Measurements from ENCODE around the gene ELL2.

ELL2 gene

DNA sequence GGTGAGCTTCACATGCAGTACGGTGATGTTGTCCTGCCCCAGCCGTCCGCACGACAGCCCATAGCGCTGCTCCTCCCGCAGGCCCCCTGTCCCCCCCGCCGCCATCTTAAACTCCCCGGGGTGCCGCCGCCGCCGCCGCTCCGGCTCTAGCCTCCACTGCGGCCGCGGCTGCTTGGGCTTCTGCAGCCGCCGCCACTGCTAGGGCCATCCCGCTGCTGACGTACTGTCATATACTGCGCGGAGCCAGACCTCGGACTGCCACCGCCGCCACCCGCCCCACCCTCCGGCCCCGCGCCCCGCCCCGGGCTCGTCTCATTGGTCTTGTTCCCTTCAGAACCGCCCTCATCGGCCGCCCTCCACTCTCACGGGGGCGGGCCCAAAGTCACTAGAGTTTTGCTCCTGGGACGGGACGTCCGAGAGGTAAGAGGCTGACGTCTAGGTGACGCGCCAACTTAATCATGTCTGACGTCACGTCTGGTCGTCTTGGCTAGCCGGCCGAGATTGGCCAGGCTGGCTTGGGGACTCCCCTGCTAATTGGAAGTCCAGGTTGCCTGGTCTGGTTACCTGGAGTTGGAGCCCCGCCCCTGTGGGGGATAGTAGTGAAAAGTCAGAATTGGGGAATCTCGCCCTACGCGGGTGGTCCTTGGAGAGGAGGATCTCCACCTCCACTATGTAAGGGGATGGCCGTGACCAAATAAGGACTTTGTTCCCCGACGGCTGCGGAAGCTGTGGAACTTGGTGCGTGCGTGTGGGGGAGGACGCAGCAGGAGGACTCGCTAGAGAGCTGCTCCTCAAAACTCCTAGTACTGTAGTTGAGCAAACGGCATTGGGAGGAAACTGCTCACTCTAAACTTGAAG lies at the start of gene ELL2:
Gene ELL2, minus strand, starts transcription at position 235 of the 858 bp plus-strand sequence. Its CDS starts 130 bp downstream, at position 105.
- peak; percentile 90 to 94 (median 93) for DNase-seq (ENCODE audit: low read depth in 2 of 3, low spot score in 2 of 3)

GRCh38 chr5:96008987-96009647 lies 47.5 kb upstream of the ELL2 start:
- DNase-seq (ENCODE audit: low read depth in 2 of 3, low spot score in 2 of 3) = no peak

DNA sequence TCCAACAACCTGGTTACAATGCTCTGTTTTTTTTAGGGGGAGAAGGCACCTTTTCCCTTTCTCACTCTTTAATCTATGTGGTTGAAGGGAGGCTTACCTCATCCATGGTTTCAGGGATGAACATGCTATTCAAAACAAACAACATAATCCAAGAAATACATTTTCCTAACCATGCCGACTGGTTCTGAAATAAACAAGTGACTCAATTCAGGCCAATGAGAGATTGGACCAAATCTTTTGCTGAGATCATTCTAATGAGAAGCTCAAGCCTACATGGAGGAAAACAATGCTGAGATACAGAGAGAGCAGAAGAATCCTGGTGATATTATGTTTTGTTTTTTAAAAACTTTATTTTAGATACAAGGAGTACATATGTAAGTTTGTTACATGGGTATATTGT lies 46.8 kb upstream of the ELL2 start:
- DNase-seq (ENCODE audit: low read depth in 2 of 3, low spot score in 2 of 3) = no peak

GRCh38 chr5:96007051-96007450 lies 45.4 kb upstream of the ELL2 start:
- DNase-seq (ENCODE audit: low read depth in 2 of 3, low spot score in 2 of 3) = no peak

GRCh38 chr5:96006291-96006690 lies 44.6 kb upstream of the ELL2 start:
- no peak for DNase-seq (ENCODE audit: low read depth in 2 of 3, low spot score in 2 of 3)

DNA sequence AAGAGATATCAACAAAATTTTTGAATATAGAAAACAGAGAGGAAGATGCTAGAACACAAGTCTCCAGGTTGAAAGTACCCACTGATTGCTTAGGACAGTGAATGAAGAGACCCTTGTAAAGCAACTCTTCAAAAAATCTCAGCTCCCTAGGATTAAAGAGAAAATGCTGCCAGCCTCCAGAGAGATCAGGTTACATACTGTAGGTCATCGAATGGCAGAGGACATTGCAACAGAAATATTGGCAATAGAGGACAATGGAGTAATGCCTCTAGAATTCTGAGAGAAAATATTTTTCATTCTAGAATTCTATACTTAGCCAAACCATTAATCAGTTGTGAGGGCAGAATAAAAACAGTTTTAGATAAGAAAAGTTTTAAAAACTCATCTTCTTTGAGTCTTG lies 43.1 kb upstream of the ELL2 start:
- DNase-seq (ENCODE audit: low read depth in 2 of 3, low spot score in 2 of 3) = no peak

DNA sequence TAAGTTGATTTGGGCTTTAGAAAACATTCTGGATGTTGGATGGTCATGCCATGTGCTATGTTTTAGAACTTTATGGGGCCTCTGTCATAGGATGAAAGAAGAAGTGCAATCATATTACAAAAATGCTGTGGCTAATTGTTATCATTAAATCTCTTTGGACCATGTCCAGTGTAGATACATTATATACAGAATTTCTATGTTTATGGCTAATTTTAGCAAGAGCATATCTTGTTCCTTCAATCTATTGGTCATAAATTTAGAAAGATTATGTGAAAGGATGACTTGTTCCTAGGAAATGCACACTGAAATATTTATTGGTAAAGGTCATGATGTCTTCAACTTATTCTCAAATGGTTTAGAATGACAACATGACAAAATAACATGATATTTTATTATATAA lies 42.4 kb upstream of the ELL2 start:
- no peak for DNase-seq (ENCODE audit: low read depth in 2 of 3, low spot score in 2 of 3)

DNA sequence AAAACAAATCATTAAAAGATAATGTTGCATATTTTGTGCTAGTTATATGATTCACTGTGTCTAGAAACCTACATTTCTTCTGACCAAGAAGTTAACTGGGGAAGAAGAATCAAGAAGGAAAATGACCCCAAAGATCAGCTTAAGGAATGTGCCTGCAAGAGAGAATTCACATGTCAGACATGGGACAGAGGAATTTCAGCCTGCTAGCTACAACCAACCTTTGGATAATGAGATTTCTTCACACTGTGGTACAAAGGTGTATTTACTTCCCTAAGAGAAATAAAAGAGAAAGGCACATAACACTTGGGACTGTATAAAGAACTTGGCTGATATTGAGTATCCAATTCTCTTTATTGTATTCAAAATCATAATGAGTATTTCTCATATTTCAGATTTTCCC lies 39.6 kb upstream of the ELL2 start:
- no peak for DNase-seq (ENCODE audit: low read depth in 2 of 3, low spot score in 2 of 3)

GRCh38 chr5:96000308-96000707 lies 38.7 kb upstream of the ELL2 start:
- no peak for DNase-seq (ENCODE audit: low read depth in 2 of 3, low spot score in 2 of 3)

GRCh38 chr5:95996904-95997723 lies 35.5 kb upstream of the ELL2 start:
- no peak for DNase-seq (ENCODE audit: low read depth in 2 of 3, low spot score in 2 of 3)

- no peak for DNase-seq (ENCODE audit: low read depth in 2 of 3, low spot score in 2 of 3)
Observed at GRCh38 chr5:95995962-95996489, 34.4 kb upstream of the ELL2 start.

DNA sequence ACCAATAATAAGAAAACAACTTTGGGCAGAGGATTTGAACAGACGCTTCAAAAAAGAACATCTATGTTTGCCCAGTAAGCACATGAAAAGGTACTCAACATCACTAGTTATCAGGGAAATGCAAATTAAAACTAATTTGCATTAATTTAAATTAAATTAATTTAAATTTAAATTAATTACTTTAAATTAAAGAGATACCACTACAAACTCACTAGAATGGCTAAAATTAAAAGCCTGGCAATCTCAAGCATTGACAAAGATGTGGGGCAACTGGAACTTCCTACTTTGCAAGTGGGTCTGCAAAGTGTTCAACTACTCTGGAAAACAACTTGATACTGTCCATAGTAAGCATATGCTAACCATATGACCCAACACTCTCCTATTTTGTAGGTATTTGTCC lies 32.1 kb upstream of the ELL2 start:
- DNase-seq (ENCODE audit: low read depth in 2 of 3, low spot score in 2 of 3) = no peak

DNA sequence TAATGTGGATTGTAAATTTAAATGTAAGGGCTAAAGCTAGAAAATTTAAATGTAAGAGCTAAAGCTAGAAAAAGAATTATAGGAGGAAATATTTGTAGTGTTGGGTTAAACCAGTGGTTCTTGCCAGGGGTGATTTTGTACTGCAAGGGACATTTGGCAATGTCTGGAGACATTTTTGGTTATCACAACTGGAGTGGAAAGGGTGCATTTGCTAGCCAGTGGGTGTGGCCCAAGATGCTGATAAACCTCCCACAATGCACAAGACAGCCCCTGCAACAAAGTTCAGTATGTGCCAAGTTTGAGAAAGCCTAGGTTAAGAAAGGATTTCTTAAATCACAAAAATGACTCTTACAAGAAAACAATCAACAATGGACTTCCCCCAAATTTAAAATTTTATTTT lies 31.6 kb upstream of the ELL2 start:
- no peak for DNase-seq (ENCODE audit: low read depth in 2 of 3, low spot score in 2 of 3)

GRCh38 chr5:95989283-95990048 lies 27.8 kb upstream of the ELL2 start:
- DNase-seq (ENCODE audit: low read depth in 2 of 3, low spot score in 2 of 3) = no peak

DNA sequence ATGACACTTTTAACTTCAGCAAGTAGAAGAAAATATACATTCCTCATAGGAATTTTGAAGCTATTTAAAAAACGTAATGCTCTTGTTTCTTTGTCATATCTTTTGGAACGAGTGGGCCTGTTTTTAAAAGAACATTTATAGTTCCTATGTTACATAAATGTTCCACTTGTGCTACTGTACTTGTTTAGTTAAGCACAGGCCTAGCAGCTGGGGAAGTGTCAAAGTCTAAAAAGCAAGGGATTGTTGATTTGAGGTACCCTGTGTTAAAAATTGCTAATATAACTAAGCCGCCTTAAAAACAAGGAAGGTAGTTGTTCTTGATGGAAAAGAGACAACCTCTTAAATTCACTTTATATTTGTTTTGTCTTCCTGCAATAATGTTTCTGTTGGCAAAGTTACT lies 27.2 kb upstream of the ELL2 start:
- no peak for DNase-seq (ENCODE audit: low read depth in 2 of 3, low spot score in 2 of 3)

- DNase-seq (ENCODE audit: low read depth in 2 of 3, low spot score in 2 of 3) = no peak
Observed at GRCh38 chr5:95988094-95988493, 26.4 kb upstream of the ELL2 start.

- DNase-seq (ENCODE audit: low read depth in 2 of 3, low spot score in 2 of 3) = no peak
Observed at GRCh38 chr5:95986937-95987520, 25.4 kb upstream of the ELL2 start.

DNA sequence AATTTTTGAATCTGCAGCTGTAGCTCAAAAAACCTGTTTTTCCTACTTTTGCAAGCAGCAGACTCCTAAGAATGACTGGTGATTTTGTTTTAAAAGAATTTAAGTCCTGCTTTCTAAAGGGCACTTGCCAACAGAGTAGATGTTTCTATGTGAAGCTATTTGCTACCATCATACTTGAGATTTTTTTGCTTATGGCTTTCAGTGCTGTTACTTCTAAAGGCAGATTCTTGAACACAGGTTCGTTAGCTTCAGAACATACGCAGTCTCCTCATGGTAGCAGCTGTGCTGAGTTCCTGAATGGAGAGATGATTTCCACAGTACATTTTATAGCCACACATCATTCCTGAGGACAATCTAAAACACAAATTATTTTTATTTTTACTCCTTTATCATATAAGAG lies 24.4 kb upstream of the ELL2 start:
- no peak for DNase-seq (ENCODE audit: low read depth in 2 of 3, low spot score in 2 of 3)

- DNase-seq (ENCODE audit: low read depth in 2 of 3, low spot score in 2 of 3) = no peak
Observed at GRCh38 chr5:95985249-95985648, 23.6 kb upstream of the ELL2 start.

GRCh38 chr5:95984287-95984938 lies 22.8 kb upstream of the ELL2 start:
- no peak for DNase-seq (ENCODE audit: low read depth in 2 of 3, low spot score in 2 of 3)

Data from activated CD8-positive, alpha-beta memory T cell treated with anti-CD3 and anti-CD28 coated beads for 48 hours (primary cell).